Spleen (tissue), 7 donors: ENCODE data around the gene IL17F.

Experiments used
- CTCF ChIP-seq, 11 experiments: fragments of 200-600 bp in 7 of 11; fragments of 450-650 bp in 4 of 11; sonication (generic) in 4 of 11; IDR thresholded peaks in 8 of 11; conservative IDR thresholded peaks in 3 of 11; 1 replicate in 7 of 11; 2 replicates in 4 of 11; pipeline versions ENCODE4 v1.4.0 to v1.8.0; 2016 to 2021; ENCODE audit warnings: antibody characterized with exemption in 11 of 11, inconsistent platforms in 4 of 11, mild to moderate bottlenecking in 1 of 11
- POLR2A ChIP-seq, 3 donors: fragments of 450-650 bp; IDR thresholded peaks; one replicate each; pipeline ENCODE4 v1.5.1; 2017; ENCODE audit warnings: antibody characterized with exemption in 3 of 3, mild to moderate bottlenecking in 1 of 3
- POLR2AphosphoS5 ChIP-seq, 3 donors: sonication (generic); formaldehyde crosslinking; IDR thresholded peaks; one replicate each; pipeline ENCODE4 v1.5.1; 2017; ENCODE audit warnings: antibody characterized with exemption in 3 of 3
- donor health status: DM: no; HTN: no; CAD: no; lungs with moderate emphysema.
- donor health status: DM: no; HTN: no; CAD: no.
- donor health status: DM: no; HTN: no; CAD: no.

GRCh38 chr6:52230685-52231084, 13.6 kb downstream of the IL17F start:
- TF ChIP-seq POLR2A (IDR thresholded peaks at IDR 0.05) = no peak
- TF ChIP-seq CTCF (IDR thresholded peaks at IDR 0.05 in 8 of 11, conservative IDR thresholded peaks at IDR 0.05 in 3 of 11) = no peak
- no peak for TF ChIP-seq POLR2AphosphoS5 (IDR thresholded peaks at IDR 0.05)
